Stimulated activated CD8-positive, alpha-beta memory T cell treated with anti-CD3 and anti-CD28 coated beads, Interleukin-4, amount 100 ng/mL, for 48 hours (primary cell): ENCODE data around the gene ORC1.

Experiments used
- DNase-seq: peaks from one replicate; pipeline ENCODE4 v3.0.0-alpha.2; 2020

ORC1 gene

GRCh38 chr1:52404116-52404974, at the start of gene ORC1, which contains the start of gene PRPF38A:
Gene ORC1 (minus strand): TSS chr1:52404423. CDS start chr1:52402223, 2,200 bp downstream.
Gene PRPF38A (plus strand): TSS chr1:52404602. CDS start chr1:52404750, 148 bp downstream.
- peak; percentile 99 for DNase-seq

- DNase-seq = no peak
Observed at GRCh38 chr1:52444463-52444862, 40.2 kb upstream of the ORC1 start.

DNA sequence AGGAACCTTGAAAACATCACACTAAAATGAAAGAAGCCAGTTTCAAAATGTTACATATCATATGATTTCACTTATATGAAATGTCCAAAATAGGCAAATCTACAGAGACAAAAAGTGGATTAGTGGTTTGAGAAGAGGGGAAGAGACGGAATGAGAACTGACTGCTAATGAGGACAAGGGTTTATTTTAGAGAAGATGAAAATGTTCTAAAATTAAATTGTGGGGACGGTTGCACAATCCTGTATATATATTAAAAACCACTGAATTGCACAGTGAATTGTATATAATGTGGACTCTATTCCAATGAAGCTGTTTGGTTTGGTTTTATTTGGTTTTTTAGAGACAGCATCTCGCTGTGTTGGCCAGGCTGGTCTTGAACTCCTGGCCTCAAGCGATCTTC, 35.8 kb upstream of the ORC1 start:
- DNase-seq = no peak

DNA sequence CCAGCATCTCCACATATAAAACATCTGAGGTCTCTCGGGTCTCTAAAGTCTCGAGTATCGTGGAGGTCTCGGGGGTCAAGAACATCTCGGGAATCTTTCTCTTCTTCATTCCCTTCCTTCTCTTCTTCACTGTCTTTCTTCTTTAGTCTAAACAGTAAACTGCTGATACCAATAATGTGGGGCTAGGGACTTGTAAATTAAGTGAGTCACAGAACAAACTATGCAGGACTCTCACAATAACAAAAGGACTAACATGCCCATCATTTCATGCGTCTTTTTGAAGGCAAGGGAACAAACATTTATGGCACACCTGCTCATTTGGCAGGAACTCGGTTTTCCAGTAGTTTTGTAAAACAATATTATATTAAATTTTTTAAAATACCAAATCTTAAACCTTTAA, 32.6 kb upstream of the ORC1 start:
- DNase-seq = no peak

DNA sequence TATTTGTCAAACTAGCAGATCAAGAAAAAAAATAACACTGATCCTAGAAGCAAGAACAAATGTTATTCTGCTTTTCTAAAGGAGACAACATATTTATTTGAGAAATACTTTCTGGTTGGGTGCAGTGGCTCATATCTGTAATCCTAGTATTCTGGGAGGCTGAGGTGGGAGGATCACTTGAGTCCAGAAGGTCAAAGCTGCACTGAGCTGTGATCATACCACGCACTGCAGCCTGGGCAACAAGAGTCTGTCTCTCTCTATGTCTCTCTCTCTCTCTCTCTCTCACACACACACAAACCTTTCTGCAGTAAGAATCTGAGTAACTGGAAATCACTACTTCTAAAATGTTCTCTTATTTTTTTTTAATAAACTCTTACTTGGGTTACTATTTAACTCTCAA, 31.4 kb upstream of the ORC1 start:
- no peak for DNase-seq

GRCh38 chr1:52435211-52435610, 31.0 kb upstream of the ORC1 start:
- no peak for DNase-seq

DNA sequence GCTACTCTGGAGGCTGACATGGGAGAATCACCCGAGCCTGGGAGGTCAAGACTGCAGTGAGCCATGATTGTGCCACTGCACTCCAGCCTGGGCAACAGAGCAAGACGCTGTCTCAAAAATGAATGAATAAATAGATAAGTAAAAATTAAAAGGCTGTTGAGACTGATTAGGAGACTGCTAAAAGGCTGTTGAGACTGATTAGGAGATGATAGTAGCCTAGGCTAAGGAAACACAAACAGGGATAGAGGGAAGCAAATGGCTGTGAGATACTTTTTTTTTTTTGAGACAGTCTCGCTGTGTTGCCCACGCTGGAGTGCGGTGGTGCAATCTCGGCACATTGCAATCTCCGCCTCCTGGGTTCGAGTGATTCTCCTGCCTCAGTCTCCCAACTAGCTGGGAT, 28.6 kb upstream of the ORC1 start:
- no peak for DNase-seq

DNA sequence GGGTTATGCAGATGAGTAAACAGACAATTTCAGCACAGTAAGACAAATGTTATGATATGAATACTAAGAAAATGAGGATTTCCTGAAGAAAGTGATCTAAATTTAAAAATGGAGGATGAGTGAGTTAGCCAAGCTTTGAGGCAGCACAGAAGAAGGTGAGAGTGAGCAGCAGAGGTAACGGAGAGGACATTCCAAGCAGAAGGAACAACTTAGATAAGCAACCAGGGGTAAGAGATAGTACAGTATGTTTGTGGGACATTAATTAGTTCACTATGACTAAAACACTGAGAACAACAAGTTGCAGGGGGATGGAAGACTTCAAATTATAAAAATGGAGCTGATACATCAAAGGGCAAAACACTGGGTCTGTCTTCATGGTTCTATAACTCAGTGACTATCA, 22.9 kb upstream of the ORC1 start:
- DNase-seq = no peak

DNA sequence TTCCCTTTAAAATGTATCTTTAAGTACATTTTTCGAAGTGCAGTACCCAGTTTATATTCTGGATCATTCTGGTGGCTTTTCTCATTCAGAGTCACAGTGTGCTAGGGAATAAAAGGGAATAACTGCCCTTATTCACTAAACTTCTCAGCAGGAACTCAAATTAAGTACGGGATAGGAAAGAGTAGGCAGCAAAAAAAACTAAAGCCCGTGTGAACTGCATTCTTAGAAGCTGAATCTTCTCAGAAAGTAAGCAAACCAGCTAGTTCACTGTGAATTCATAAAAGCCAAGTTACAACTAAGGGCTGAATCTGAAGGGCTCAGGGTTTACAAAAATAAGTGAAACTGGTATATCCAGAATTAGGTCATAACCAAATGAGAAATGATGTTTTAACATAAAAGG, 22.1 kb upstream of the ORC1 start:
- DNase-seq = no peak

- no peak for DNase-seq
Observed at GRCh38 chr1:52424813-52425212, 20.6 kb upstream of the ORC1 start.

GRCh38 chr1:52424231-52424636, 20.0 kb upstream of the ORC1 start:
- no peak for DNase-seq

GRCh38 chr1:52423771-52424170, 19.5 kb upstream of the ORC1 start:
- peak; percentile 60 for DNase-seq

DNA sequence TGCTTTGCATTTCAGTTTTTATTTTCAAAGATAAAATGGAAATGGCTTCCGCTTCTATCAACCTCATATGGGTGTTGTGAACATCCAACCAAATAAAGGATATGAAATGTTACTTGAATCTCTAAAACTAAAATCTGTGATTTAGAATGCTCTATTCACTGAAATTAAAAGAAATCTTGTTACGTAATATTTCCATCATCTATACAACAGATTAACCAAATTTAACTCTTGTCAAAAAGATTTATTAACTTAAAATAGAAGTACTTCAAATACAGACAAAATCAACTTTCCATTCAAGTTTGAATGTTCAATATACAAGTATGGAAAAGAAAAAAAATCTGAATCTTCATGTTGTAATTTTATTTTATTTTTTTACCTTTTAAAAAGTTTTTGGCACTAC, 18.8 kb upstream of the ORC1 start:
- DNase-seq = no peak

- no peak for DNase-seq
Observed at GRCh38 chr1:52420713-52421112, 16.5 kb upstream of the ORC1 start.

DNA sequence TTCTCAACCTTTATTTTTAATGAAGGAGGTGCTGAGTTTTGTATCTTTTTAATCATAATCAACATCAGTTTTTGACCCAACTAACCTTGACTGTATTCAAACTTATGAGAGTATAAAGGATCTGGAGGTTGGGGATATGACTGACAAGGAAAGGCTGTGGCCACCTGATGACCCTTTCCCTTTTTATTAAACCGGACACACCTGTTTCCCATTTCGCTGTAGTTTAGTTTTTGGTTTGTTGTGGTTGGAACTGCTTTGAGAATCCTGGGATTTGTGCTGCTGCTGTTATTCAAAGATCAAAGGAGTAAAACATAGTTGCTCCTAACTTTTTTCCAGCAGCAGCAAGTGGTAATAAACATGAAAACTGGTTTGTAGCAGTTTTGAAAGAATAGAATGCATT, 12.6 kb upstream of the ORC1 start:
- no peak for DNase-seq

DNA sequence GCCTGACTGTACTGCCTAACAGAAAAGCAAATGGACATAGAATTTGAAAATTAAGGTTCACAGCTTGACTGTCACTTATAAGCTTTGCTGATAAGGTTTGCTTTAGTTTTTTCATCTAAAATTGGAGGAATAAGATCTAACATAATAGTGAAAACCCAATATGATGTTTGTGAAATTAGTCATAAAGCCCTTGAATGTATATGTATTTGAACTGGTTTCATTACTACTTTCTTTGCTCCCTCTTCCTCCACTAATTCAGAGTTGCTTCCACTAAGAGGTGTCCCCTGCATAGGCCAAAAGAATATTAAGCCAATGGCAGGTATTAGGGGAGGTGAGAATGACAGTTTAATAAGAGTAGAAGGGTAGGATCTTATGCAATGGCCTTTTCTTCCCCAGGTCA, 10.7 kb upstream of the ORC1 start:
- no peak for DNase-seq

DNA sequence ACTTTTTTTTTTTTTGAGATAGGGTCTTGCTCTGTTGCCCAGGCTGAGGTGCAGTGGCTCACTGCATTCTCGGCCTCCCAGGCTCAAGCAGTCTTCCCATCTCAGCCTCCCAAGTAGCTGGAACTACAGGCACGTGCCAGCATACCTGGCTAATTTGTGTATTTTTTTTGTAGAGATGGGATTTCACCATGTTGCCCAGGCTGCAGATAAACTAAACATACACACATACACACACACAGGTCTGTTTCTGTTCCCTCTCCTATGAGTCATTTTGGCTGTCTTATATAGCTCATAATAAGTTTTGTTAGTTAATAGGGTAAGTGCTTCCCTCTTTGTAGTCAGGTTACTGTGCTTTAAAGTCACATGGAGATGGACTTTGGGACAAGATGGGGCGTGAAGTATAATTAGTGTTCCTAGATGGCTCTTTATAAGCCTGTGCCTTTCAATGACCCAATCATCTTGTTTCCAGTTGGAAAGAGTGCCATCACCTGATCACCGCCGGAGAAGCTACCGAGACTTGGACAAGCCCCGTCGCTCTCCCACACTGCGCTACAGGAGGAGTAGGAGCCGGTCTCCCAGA, 9.3 kb upstream of the ORC1 start:
- no peak for DNase-seq

GRCh38 chr1:52404975-52405338, 734 bp upstream of the ORC1 start:
- no peak for DNase-seq

- peak; percentile 61 for DNase-seq
Observed at GRCh38 chr1:52403566-52404115, 582 bp downstream of the ORC1 start.

DNA sequence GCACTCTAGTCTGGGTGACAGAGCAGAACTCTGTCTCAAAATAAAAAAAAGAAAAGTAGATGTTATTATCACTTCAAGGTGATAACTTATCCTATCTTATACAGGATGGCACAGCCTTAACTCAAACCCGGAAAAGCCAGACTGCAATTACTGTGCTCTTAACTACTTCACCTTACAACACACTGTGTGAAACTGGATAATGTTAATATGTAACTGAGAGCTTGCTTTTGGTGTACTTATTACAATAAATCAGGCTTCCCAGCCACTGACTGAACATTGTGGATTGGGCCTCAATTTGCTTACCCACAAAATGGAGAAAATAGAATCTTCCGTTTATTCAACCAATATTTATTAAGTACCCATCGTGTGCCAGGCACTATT, 1.4 kb downstream of the ORC1 start:
- DNase-seq = no peak

DNA sequence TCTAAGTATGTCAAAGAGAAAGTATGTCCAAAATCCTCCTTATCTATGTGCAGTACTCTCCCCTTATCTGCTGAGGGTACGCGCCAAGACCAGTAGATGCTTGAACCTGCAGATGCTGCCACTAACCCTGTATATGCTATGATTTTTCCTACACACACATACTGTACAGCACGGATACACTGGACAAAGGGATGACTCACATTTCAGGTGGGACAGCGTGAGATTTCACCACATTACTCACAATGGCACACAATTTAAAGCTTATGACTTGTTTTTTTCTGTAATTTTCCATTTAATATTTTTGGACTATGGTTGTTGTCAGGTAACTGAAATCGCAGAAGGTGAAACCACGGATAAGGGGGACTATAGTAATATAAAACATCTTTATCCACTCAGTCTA, 4.1 kb downstream of the ORC1 start:
- no peak for DNase-seq

DNA sequence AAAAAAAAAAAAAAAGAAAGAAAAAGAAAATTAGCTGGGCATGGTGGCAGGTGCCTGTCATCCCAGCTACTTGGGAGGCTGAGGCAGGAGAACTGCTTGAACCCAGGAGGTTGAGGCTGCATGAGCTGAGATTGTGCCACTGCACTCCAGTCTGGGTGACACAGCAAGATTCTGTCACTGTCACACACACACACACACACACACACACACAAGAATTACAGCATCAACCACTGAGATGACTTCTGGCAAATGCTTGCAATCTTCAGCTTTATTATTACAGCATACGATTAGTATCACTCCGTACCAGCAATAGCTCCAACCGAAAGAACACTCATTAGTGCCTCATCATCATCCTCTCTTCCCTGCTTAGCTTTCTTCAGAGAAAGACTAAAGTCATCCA, 4.6 kb downstream of the ORC1 start:
- DNase-seq = no peak

GRCh38 chr1:52393174-52393573, 11.0 kb downstream of the ORC1 start:
- DNase-seq = no peak

DNA sequence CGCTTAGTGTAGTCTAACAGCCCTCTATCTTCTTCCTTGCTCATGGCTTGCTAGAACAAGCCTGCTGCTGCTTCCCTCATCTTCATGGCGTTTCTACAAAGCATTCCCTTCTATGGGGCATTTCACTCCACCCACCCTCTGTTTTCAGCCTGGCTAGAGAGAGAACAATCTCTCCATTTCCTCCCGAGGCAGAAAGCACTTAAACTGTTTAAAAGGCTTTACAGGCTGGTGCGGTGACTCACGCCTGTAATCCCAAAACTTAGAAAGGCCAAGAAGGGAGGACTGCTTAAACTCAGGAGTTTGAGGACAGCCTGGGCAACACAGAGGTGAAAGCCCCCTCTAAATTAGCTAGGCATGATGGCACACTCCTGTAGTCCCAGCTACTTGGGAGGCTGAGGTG, 17.8 kb downstream of the ORC1 start:
- DNase-seq = no peak

DNA sequence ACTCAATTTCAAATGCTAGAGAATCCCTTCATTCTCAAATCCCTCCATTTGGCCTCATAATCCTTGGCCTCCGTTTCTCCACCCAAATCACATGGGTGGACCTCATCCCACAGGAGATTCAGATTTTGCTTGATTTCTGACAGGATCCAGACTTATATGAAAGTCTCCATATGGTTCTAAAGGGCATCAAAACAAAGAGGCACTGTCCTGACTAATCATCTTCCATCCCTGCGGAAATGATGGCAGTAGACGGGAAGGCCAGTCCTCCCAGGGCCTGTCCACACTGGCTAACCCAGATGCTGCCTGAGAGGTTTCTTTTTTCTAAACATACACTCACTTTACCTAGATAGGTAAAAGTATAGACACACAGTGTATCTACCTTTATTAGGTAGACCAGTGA, 18.8 kb downstream of the ORC1 start:
- DNase-seq = no peak
